H9 (cell line): ENCODE measurements around the gene USP49. TPM values are rescaled to one million over a fixed set of nuclear protein-coding genes. Genes with fewer than 3 reads are reported as not detected.

Source experiments
- DNase-seq: peaks from one replicate; pipeline ENCODE4 v3.0.0-alpha.2; 2017
- H2AFZ ChIP-seq: one replicate; pipeline ENCODE4 v1.6.1; 2013; ENCODE audit warnings: mild to moderate bottlenecking, low read length, control low read depth, moderate library complexity
- H2AK5ac ChIP-seq: 2 replicates; pipeline ENCODE4 v1.6.1; 2013; ENCODE audit warnings: low read length, control low read depth, mixed read lengths; ENCODE audit not compliant: insufficient read length
- H2BK120ac ChIP-seq: one replicate; pipeline ENCODE4 v1.6.1; 2013; ENCODE audit warnings: low read depth, mild to moderate bottlenecking, low read length, control low read depth, inconsistent platforms; ENCODE audit not compliant: poor library complexity, severe bottlenecking
- H2BK12ac ChIP-seq: 2 replicates; pipeline ENCODE4 v1.6.1; 2013; ENCODE audit warnings: low read length, control low read depth, mixed read lengths, low read depth; ENCODE audit not compliant: insufficient read length
- H2BK15ac ChIP-seq: 2 replicates; pipeline ENCODE4 v1.6.1; 2013; ENCODE audit warnings: low read depth, low read length, control low read depth
- H2BK20ac ChIP-seq: one replicate; pipeline ENCODE4 v1.6.1; 2013; ENCODE audit warnings: low read depth, mild to moderate bottlenecking, low read length, control low read depth, inconsistent platforms; ENCODE audit not compliant: poor library complexity, severe bottlenecking
- H2BK5ac ChIP-seq: 2 replicates; pipeline ENCODE4 v1.6.1; 2013; ENCODE audit warnings: low read length, control low read depth, mixed read lengths; ENCODE audit not compliant: insufficient read length
- H3K14ac ChIP-seq: 2 replicates; pipeline ENCODE4 v1.6.1; 2013; ENCODE audit warnings: low read length, control low read depth; ENCODE audit not compliant: insufficient read depth
- H3K18ac ChIP-seq: 2 replicates; pipeline ENCODE4 v1.6.1; 2013; ENCODE audit warnings: low read depth, mild to moderate bottlenecking, mixed read lengths, low read length, control low read depth; ENCODE audit not compliant: insufficient read length
- H3K23ac ChIP-seq: 2 replicates; pipeline ENCODE4 v1.6.1; 2013; ENCODE audit warnings: low read length, control low read depth, mixed read lengths, low read depth; ENCODE audit not compliant: insufficient read length
- H3K23me2 ChIP-seq: 2 replicates; pipeline ENCODE4 v1.6.1; 2013; ENCODE audit warnings: low read depth, mild to moderate bottlenecking, mixed read lengths, low read length, control low read depth; ENCODE audit not compliant: insufficient read length, poor library complexity, severe bottlenecking
- H3K27ac ChIP-seq: 2 replicates; pipeline ENCODE4 v1.5.1; 2013; ENCODE audit warnings: low read length, control low read depth, mixed read lengths, low read depth; ENCODE audit not compliant: insufficient read length
- H3K27me3 ChIP-seq: 2 replicates; pipeline ENCODE4 v1.6.1; 2013; ENCODE audit warnings: low read length, control low read depth, inconsistent platforms; ENCODE audit not compliant: insufficient read depth
- H3K4ac ChIP-seq: 2 replicates; pipeline ENCODE4 v1.6.1; 2013; ENCODE audit warnings: low read depth, mild to moderate bottlenecking, control low read depth, inconsistent platforms, low read length, moderate library complexity
- H3K4me1 ChIP-seq: 2 replicates; pipeline ENCODE4 v1.6.1; 2013; ENCODE audit warnings: low read length, control low read depth, inconsistent platforms; ENCODE audit not compliant: insufficient read depth
- H3K4me2 ChIP-seq: 2 replicates; pipeline ENCODE4 v1.6.1; 2013; ENCODE audit warnings: low read length, control low read depth, mixed read lengths; ENCODE audit not compliant: insufficient read length, insufficient read depth
- H3K56ac ChIP-seq: 2 replicates; pipeline ENCODE4 v1.6.1; 2013; ENCODE audit warnings: low read depth, mild to moderate bottlenecking, mixed read lengths, low read length, control low read depth; ENCODE audit not compliant: insufficient read length
- H3K79me1 ChIP-seq: 2 replicates; pipeline ENCODE4 v1.6.1; 2013; ENCODE audit warnings: low read depth, mild to moderate bottlenecking, moderate library complexity, low read length, control low read depth, inconsistent platforms; ENCODE audit not compliant: insufficient read depth, poor library complexity, severe bottlenecking
- H3K79me2 ChIP-seq: 2 replicates; pipeline ENCODE4 v1.6.1; 2013; ENCODE audit warnings: low read length, control low read depth, inconsistent platforms; ENCODE audit not compliant: insufficient read depth
- H3K9ac ChIP-seq: 2 replicates; pipeline ENCODE4 v1.6.1; 2013; ENCODE audit warnings: low read length, control low read depth, mixed read lengths; ENCODE audit not compliant: insufficient read length; ENCODE audit errors: extremely low read depth
- H3K9me3 ChIP-seq: one replicate; pipeline ENCODE4 v1.6.1; 2013; ENCODE audit warnings: low read depth, low read length, inconsistent platforms; ENCODE audit not compliant: control insufficient read depth
- H3T11ph ChIP-seq: one replicate; pipeline ENCODE4 v1.6.1; 2013; ENCODE audit warnings: mild to moderate bottlenecking, low read length, control low read depth, inconsistent platforms
- H4K20me1 ChIP-seq: one replicate; pipeline ENCODE4 v1.6.1; 2013; ENCODE audit not compliant: control insufficient read depth, insufficient read length, insufficient read depth
- H4K5ac ChIP-seq: 2 replicates; pipeline ENCODE4 v1.6.1; 2013; ENCODE audit warnings: low read depth, mild to moderate bottlenecking, mixed read lengths, low read length, control low read depth; ENCODE audit not compliant: insufficient read length
- H4K8ac ChIP-seq: replicated peaks from 2 replicates; pipeline ENCODE4 v1.6.1; 2013; ENCODE audit warnings: low read length, control low read depth, mixed read lengths, low read depth; ENCODE audit not compliant: insufficient read length
- H4K91ac ChIP-seq: 2 replicates; pipeline ENCODE4 v1.6.1; 2013; ENCODE audit warnings: low read depth, mild to moderate bottlenecking, moderate library complexity, mixed read lengths, low read length, control low read depth; ENCODE audit not compliant: insufficient read length
- H3K27ac Mint-ChIP-seq, 3 experiments: 2 replicates in 2 of 3; 3 replicates in 1 of 3; pipeline ENCODE4 v1.8.0; 2020 to 2021; ENCODE audit warnings: mixed read lengths in 3 of 3, mild to moderate bottlenecking in 1 of 3, moderate library complexity in 1 of 3
- H3K27me3 Mint-ChIP-seq: 2 replicates; pipeline ENCODE4 v1.8.0; 2021; ENCODE audit warnings: low read depth, mild to moderate bottlenecking, moderate library complexity, mixed read lengths
- H3K36me3 Mint-ChIP-seq, 3 experiments: 2 replicates in 2 of 3; 3 replicates in 1 of 3; pipeline ENCODE4 v1.8.0; 2020 to 2021; ENCODE audit warnings: low read depth in 3 of 3, mixed read lengths in 3 of 3; ENCODE audit not compliant: insufficient read depth in 1 of 3
- H3K4me1 Mint-ChIP-seq, 2 experiments: 2 replicates each; pipeline ENCODE4 v1.8.0; 2020; ENCODE audit warnings: mixed read lengths in 2 of 2
- H3K4me3 Mint-ChIP-seq, 2 experiments: 2 replicates in 1 of 2; 3 replicates in 1 of 2; pipeline ENCODE4 v1.8.0; 2020 to 2021; ENCODE audit warnings: mild to moderate bottlenecking in 2 of 2, mixed read lengths in 2 of 2, moderate library complexity in 1 of 2
- H3K9me3 Mint-ChIP-seq, 2 experiments: 2 replicates in 1 of 2; 3 replicates in 1 of 2; pipeline ENCODE4 v1.8.0; 2020; ENCODE audit warnings: mild to moderate bottlenecking in 2 of 2, mixed read lengths in 2 of 2, moderate library complexity in 1 of 2
- CTCF ChIP-seq: fragments of 200-600 bp; sonication (generic); conservative IDR thresholded peaks from 3 replicates; pipeline ENCODE4 v1.8.0; 2021; ENCODE audit warnings: antibody characterized with exemption, mild to moderate bottlenecking
- WGBS: extraction: QIAGEN DNeasy Blood & Tissue Kit; methylation state at CpG from one replicate; pipeline ENCODE4 v1.1.7; 2013; ENCODE audit warnings: missing lambda C conversion rate, low lambda C conversion rate, mixed read lengths; ENCODE audit not compliant: insufficient read length; ENCODE audit errors: extremely low coverage; 5-methylcytosine and 5-hydroxymethylcytosine counted together
- total RNA-seq: library from RNA; stranded (reverse); gene quantifications from 2 replicates; pipeline ENCODE4 v1.2.1, GENCODE V29; 2021

The USP49 gene
- total RNA-seq, 1 experiment from 2014 or later, result 19.0 TPM

DNA sequence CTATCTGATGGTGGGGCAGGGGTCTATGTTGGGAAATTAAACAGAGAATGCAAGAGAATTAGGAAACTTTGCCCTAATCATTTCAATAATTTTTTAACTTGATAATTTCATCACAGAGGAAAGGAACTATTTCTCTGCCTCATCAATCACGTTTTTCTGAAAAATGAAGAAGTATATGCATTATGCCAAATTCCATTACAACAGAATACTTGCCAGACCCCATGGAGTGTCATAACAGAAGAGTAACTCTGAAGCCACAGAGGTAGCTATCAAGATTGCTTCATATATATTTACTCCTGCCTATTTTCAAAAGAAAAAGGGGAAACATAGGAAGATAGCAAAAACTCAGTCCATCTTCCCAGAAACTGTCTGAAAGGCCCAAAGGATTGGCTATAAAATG is 5.7 kb upstream of the USP49 start:
- H2BK20ac ChIP-seq, result no peak overlapping the region
- H2BK120ac ChIP-seq, result no peak overlapping the region
- no peak overlapping the region for H2AK5ac ChIP-seq
- no CpG with 5 or more reads among the region's 1 CpG for WGBS
- H3K27ac ChIP-seq, result no peak overlapping the region
- H4K91ac ChIP-seq, result no peak overlapping the region
- H3K56ac ChIP-seq, result no peak overlapping the region
- no peak for DNase-seq
- H3K9me3 ChIP-seq, result no peaks in the 10 kb centered on the region
- Mint-ChIP-seq H3K4me1 (peaks cover 9 to 10% of the 10 kb centered on the region in 2 experiments), H3K4me3 (no peak overlapping the region), H3K27ac (no peak overlapping the region), H3K36me3 (peaks cover 2 to 28% (median 15%) of the 10 kb centered on the region in 3 experiments; a peak in 6 of 7 replicates), H3K27me3 (no peaks in the 10 kb centered on the region), H3K9me3 (no peaks in the 10 kb centered on the region)
- peaks cover 4% of the 10 kb centered on the region for H3K23me2 ChIP-seq
- TF ChIP-seq CTCF, result no peak
- H3K27me3 ChIP-seq, result no peaks in the 10 kb centered on the region
- H3K14ac ChIP-seq, result no peak overlapping the region
- no peaks in the 10 kb centered on the region for H3K79me1 ChIP-seq
- peaks cover 2% of the 10 kb centered on the region; the same call in 1 of the 2 replicates for H3K4me1 ChIP-seq
- H2BK12ac ChIP-seq, result no peak overlapping the region
- no peak overlapping the region for H3K18ac ChIP-seq
- H2BK15ac ChIP-seq, result no peak overlapping the region
- H3K23ac ChIP-seq, result no peak overlapping the region
- H4K20me1 ChIP-seq, result no peaks in the 10 kb centered on the region
- no peak overlapping the region for H4K8ac ChIP-seq
- H2BK5ac ChIP-seq, result no peak overlapping the region
- no peak overlapping the region for H3K4ac ChIP-seq
- no peak overlapping the region for H4K5ac ChIP-seq
- H3K79me2 ChIP-seq, result no peaks in the 10 kb centered on the region
- H3T11ph ChIP-seq, result no peak overlapping the region
- H3K4me2 ChIP-seq, result no peak overlapping the region
- H2AFZ ChIP-seq, result no peak overlapping the region
- no peak overlapping the region for H3K9ac ChIP-seq
